Adrenal gland (tissue), 5 donors: ENCODE results near the gene TSPAN7.

Experiments used
- CTCF ChIP-seq, 6 experiments: fragments of 450-650 bp in 4 of 6; fragments of 200-600 bp in 2 of 6; sonication (generic) in 1 of 6; IDR thresholded peaks; 1 replicate in 5 of 6; 2 replicates in 1 of 6; pipeline versions ENCODE4 v1.5.1 to v1.8.0; 2016 to 2021; ENCODE audit warnings: antibody characterized with exemption in 6 of 6, mild to moderate bottlenecking in 2 of 6, moderate library complexity in 1 of 6
- POLR2A ChIP-seq, 2 donors: fragments of 450-650 bp; IDR thresholded peaks; one replicate each; pipeline ENCODE4 v1.6.1; 2017; ENCODE audit warnings: antibody characterized with exemption in 2 of 2, mild to moderate bottlenecking in 2 of 2, moderate library complexity in 1 of 2
- donor health status: DM: no; HTN: no; CAD: no.

GRCh38 chrX:38634665-38635064 is 73.3 kb downstream of the TSPAN7 start:
- TF ChIP-seq POLR2A (IDR thresholded peaks at IDR 0.05) (no peak), CTCF (IDR thresholded peaks at IDR 0.05) (no peak)
